ENCODE results near the gene WWOX. TPM values are rescaled to one million over a fixed set of nuclear protein-coding genes. Genes with fewer than 3 reads are reported as not detected.

Gene WWOX
- total and polyA plus RNA-seq, 2 of the 4 experiments (the other 2 are of a cell fraction), result 2.7 to 5.4 TPM

DNA sequence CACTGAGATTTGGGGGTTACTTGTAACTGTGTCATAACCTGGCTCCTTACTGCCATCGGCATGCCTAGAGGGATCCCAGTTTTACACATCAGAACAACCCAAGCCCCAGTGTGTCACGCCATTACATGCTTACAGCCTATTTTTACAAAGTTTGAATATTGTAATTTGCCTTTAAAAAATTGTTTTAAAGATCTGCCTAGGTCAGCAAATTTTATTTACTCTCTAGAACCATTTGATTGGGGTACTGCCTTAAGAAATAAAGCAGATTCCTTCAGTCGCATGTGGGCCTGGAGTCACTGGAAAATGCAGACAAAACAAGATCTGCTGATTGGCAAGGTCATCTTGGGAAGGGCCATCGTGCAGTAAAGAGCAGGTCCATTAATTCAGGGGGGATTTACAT lies 566.9 kb downstream of the WWOX start:
- Histone ChIP-seq H3K4me3 (ENCODE audit: insufficient read depth, low read depth, low read length) (no peak overlapping the region), H3K4me2 (ENCODE audit: low read depth, low read length) (no peak overlapping the region), H2BK5ac (ENCODE audit: low read depth, low read length, poor library complexity, severe bottlenecking) (no peak overlapping the region), H2BK20ac (ENCODE audit: low read depth, low read length) (no peak overlapping the region), H2AK9ac (replicated peaks; ENCODE audit: low read depth, low read length, poor library complexity) (no peak overlapping the region), H3K56ac (ENCODE audit: extremely low read depth, insufficient read depth, low read length) (no peak overlapping the region), H3K4me1 (ENCODE audit: control insufficient read depth, insufficient read depth, low read length) (no peaks in the 10 kb centered on the region), H3K27me3 (ENCODE audit: control insufficient read depth, insufficient read depth, low read length) (no peaks in the 10 kb centered on the region), H3K18ac (ENCODE audit: low read depth, low read length) (no peak overlapping the region), H3K14ac (replicated peaks; ENCODE audit: low read depth, low read length) (no peak overlapping the region), H2BK15ac (ENCODE audit: low read depth, low read length) (no peak overlapping the region), H3K4ac (ENCODE audit: low read depth, low read length) (no peak overlapping the region), H2AK5ac (ENCODE audit: low read depth, low read length) (no peak overlapping the region), H4K91ac (ENCODE audit: insufficient read depth, low read depth, low read length) (no peak overlapping the region), H4K8ac (ENCODE audit: low read depth in 2 of 2, low read length in 2 of 2) (no peak overlapping the region), H3K9me1 (ENCODE audit: insufficient read depth, low read length) (no peaks in the 10 kb centered on the region), H3K9me3 (ENCODE audit: control insufficient read depth, insufficient read depth, low read length) (peaks cover 12% of the 10 kb centered on the region), H3K27ac (ENCODE audit: insufficient read depth, low read length) (no peak overlapping the region), H2BK120ac (ENCODE audit: low read depth, low read length) (no peak overlapping the region), H3K9ac (ENCODE audit: low read depth, low read length) (no peak overlapping the region), H3K79me1 (ENCODE audit: low read depth in 1 of 2, low read length in 2 of 2) (no peaks in the 10 kb centered on the region), H2AFZ (replicated peaks; ENCODE audit: low read length, poor library complexity) (no peak overlapping the region), H4K20me1 (ENCODE audit: insufficient read depth, low read length) (no peaks in the 10 kb centered on the region), H4K5ac (ENCODE audit: low read depth, low read length) (no peak overlapping the region), H3K23ac (ENCODE audit: low read depth, low read length) (no peak overlapping the region), H3K36me3 (ENCODE audit: control insufficient read depth, insufficient read depth, low read length) (no peaks in the 10 kb centered on the region)
- intact Hi-C loops (cut with micrococcal nuclease), result no loop called here
- TF ChIP-seq FOS (IDR thresholded peaks at IDR 0.05; ENCODE audit: low read depth, low read length) (no peak), MAFK (IDR thresholded peaks at IDR 0.05; ENCODE audit: low read depth, low read length) (peak; percentile 98)
- in situ Hi-C loops (cut with MboI; ENCODE audit: low sequenced_read_pairs), result no loop called here
- BruUV-seq (replicated peaks), result no TSS peak
- ATAC-seq (ENCODE audit: low read depth) (no peak), DNase-seq (no peak)
- ChIA-PET POLR2A (ENCODE audit: unreplicated experiment) (no interaction called here), CTCF (no interaction called here)
- WGBS, 2 experiments (ENCODE audit: extremely low coverage in 2 of 2, insufficient read length in 1 of 2), result no CpG with 5 or more reads among the region's 4 CpGs
- dilution Hi-C loops (cut with HindIII; ENCODE audit: low sequenced_read_pairs, unreplicated experiment), result no loop called here
